ENCODE results near the gene MEIKIN.

Gene MEIKIN, protein sequence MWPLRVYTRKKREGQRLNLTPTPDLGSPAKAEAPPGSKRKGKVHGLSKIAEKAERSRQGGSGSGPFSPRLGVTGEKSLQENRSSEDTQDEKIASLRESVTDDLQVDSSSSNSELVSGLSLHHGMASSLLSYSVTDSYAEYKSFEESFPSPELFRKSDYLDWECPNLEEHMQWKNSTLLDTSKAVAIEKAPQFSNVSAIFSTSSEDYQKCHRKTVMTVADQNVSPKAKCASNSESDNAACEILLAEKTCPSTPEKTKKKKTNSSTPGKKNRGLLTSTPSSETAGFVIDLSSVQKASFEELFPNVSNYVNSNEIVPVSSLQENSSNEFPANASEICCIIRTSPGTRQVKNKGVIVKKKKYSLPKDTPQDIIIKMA

DNA sequence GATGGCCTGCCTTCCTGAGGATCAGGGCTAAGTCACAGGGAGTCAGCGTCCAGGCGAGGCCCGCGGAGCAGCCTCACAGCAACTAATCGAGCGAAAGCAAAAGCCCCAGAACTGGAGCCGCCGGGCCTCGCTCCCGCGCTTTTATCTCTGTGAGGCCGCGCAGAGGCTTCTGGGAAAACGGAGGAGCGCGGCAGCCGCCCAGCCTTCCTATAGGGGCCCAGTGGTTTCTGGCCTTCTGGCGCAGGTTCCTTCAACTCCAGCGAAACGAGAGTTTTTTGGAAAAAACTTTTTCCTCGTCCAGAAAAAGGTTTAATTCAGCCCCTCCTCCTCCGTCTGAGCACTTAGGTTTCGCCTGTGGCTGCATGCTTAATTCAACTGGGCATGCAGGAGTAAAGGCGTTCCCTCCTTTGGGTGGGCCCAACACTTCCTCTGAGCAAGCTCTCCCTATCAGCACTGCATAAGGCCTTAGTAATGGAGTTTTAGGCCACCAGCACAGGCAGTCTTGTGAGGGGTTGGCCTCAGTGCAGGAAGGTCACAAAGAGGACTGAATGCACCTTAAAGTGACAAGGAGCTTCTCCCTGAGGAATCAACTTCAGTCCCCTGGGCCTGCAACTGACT, at the start of gene MEIKIN:
Gene MEIKIN (minus strand): TSS at position 113 of the 618 bp plus-strand sequence. CDS start 158 bp downstream, outside the sequence.
- no peak within 1 kb of the TSS for H3K4me3 ChIP-seq (ENCODE audit: control insufficient read depth, low read depth, low read length)
- no peak for DNase-seq (ENCODE audit: low read depth)
- TF ChIP-seq, protein P1, sequence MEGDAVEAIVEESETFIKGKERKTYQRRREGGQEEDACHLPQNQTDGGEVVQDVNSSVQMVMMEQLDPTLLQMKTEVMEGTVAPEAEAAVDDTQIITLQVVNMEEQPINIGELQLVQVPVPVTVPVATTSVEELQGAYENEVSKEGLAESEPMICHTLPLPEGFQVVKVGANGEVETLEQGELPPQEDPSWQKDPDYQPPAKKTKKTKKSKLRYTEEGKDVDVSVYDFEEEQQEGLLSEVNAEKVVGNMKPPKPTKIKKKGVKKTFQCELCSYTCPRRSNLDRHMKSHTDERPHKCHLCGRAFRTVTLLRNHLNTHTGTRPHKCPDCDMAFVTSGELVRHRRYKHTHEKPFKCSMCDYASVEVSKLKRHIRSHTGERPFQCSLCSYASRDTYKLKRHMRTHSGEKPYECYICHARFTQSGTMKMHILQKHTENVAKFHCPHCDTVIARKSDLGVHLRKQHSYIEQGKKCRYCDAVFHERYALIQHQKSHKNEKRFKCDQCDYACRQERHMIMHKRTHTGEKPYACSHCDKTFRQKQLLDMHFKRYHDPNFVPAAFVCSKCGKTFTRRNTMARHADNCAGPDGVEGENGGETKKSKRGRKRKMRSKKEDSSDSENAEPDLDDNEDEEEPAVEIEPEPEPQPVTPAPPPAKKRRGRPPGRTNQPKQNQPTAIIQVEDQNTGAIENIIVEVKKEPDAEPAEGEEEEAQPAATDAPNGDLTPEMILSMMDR (IDR thresholded peaks at IDR 0.05; ENCODE audit: control insufficient read depth, insufficient read depth, low read depth, low read length, missing control alignments): no peak

GRCh38 chr5:131994533-131995226, 49.2 kb upstream of the MEIKIN start:
- no peak for DNase-seq (ENCODE audit: low read depth)
- TF ChIP-seq, protein P1 (IDR thresholded peaks at IDR 0.05; ENCODE audit: control insufficient read depth, insufficient read depth, low read depth, low read length, missing control alignments): no peak
- no peak overlapping the region for H3K4me3 ChIP-seq (ENCODE audit: control insufficient read depth, low read depth, low read length)

DNA sequence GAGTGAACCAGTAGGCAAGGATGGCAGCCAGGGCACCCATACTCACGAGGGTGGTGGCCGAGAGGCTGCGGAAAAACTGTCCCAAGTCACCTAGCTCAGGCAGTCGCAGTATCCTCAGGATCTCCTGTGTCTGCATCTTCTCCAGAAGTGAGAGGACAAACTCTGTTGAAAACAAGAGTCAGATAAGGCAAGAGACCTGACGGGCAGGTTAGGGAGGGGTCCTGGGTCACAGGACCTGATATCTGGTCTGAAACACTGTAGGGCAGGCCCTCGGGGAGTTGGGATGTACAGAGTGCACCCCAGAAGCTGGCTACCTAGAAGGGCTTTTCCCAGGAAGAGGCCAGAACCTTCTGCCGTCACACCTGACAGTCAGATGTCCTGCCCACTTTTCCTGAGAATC, 48.6 kb upstream of the MEIKIN start:
- TF ChIP-seq, protein P1 (IDR thresholded peaks at IDR 0.05; ENCODE audit: control insufficient read depth, insufficient read depth, low read depth, low read length, missing control alignments): no peak
- DNase-seq (ENCODE audit: low read depth): no peak

GRCh38 chr5:131993676-131994075, 48.2 kb upstream of the MEIKIN start:
- TF ChIP-seq, protein P1 (IDR thresholded peaks at IDR 0.05; ENCODE audit: control insufficient read depth, insufficient read depth, low read depth, low read length, missing control alignments): no peak
- no peak for DNase-seq (ENCODE audit: low read depth)
- no peak overlapping the region for H3K4me3 ChIP-seq (ENCODE audit: control insufficient read depth, low read depth, low read length)

More for the DNA sequence above, 48.6 kb upstream of the MEIKIN start:
- H3K4me3 ChIP-seq (ENCODE audit: control insufficient read depth, low read depth, low read length): no peak overlapping the region

DNA sequence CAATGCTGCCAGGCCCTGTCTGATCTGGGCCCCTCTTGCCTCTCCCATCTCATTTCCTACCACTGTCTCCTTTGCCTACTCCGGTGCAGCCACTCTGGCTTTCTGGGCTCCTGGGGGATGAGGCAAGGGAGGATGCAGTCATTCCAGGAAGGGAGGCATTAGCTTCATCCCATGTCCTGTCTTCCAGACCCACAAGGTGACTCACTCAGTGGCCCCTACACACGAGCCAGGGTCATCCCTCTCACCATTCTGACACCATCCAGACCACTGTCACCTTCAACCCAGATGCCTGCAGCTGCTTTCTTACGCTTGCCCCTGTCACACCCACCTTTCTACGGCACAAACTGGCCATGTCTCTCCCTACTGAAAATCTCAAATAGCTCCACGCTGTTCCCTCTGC, 46.9 kb upstream of the MEIKIN start:
- TF ChIP-seq, protein P1 (IDR thresholded peaks at IDR 0.05; ENCODE audit: control insufficient read depth, insufficient read depth, low read depth, low read length, missing control alignments): no peak
- no peak for DNase-seq (ENCODE audit: low read depth)
- no peak overlapping the region for H3K4me3 ChIP-seq (ENCODE audit: control insufficient read depth, low read depth, low read length)

GRCh38 chr5:131991593-131992324, 46.3 kb upstream of the MEIKIN start:
- TF ChIP-seq, protein P1 (IDR thresholded peaks at IDR 0.05; ENCODE audit: control insufficient read depth, insufficient read depth, low read depth, low read length, missing control alignments): no peak
- no peak for DNase-seq (ENCODE audit: low read depth)
- H3K4me3 ChIP-seq (ENCODE audit: control insufficient read depth, low read depth, low read length): no peak overlapping the region
